ENCODE measurements around the gene HOXB2. TPM values are rescaled to one million over a fixed set of nuclear protein-coding genes. Genes with fewer than 3 reads are reported as not detected.

HOXB2 gene
- total RNA-seq, 1 experiment from 2014 or later = not detected

GRCh38 chr17:48548523-48549280, 3.8 kb upstream of the HOXB2 start:
- H3K36me3 ChIP-seq (ENCODE audit: insufficient read depth, low read length) = no peaks in the 10 kb centered on the region
- no peaks in the 10 kb centered on the region for H3K4me1 ChIP-seq (ENCODE audit: low read length)
- no peak overlapping the region for H3K4me3 ChIP-seq (ENCODE audit: low read length)
- H3K79me2 ChIP-seq (ENCODE audit: low read length) = no peaks in the 10 kb centered on the region
- no peaks in the 10 kb centered on the region for H3K27me3 ChIP-seq (ENCODE audit: low read length)
- no peak overlapping the region for H3K27ac ChIP-seq (ENCODE audit: low read length)
- no peak for DNase-seq
- H3K4me2 ChIP-seq (ENCODE audit: low read depth, low read length, poor library complexity, severe bottlenecking) = no peak overlapping the region
- no peaks in the 10 kb centered on the region for H3K9me3 ChIP-seq (ENCODE audit: low read length)
- no peak overlapping the region for H3K9ac ChIP-seq (ENCODE audit: low read length)
- H2AFZ ChIP-seq (ENCODE audit: low read length) = no peak overlapping the region
- no peaks in the 10 kb centered on the region for H4K20me1 ChIP-seq (ENCODE audit: insufficient read depth, low read depth, low read length)
- H3K9me2 ChIP-seq (replicated peaks; ENCODE audit: insufficient read depth, low read length) = no peaks in the 10 kb centered on the region

GRCh38 chr17:48547808-48548522, 3.1 kb upstream of the HOXB2 start:
- H3K4me1 ChIP-seq (ENCODE audit: low read length) = no peaks in the 10 kb centered on the region
- no peak overlapping the region for H3K27ac ChIP-seq (ENCODE audit: low read length)
- H3K27me3 ChIP-seq (ENCODE audit: low read length) = no peaks in the 10 kb centered on the region
- H3K4me2 ChIP-seq (ENCODE audit: low read depth, low read length, poor library complexity, severe bottlenecking) = no peak overlapping the region
- no peaks in the 10 kb centered on the region for H3K79me2 ChIP-seq (ENCODE audit: low read length)
- no peak for DNase-seq
- H2AFZ ChIP-seq (ENCODE audit: low read length) = no peak overlapping the region
- no peaks in the 10 kb centered on the region for H3K36me3 ChIP-seq (ENCODE audit: insufficient read depth, low read length)
- no peaks in the 10 kb centered on the region for H3K9me3 ChIP-seq (ENCODE audit: low read length)
- no peak overlapping the region for H3K4me3 ChIP-seq (ENCODE audit: low read length)
- no peak overlapping the region for H3K9ac ChIP-seq (ENCODE audit: low read length)
- H4K20me1 ChIP-seq (ENCODE audit: insufficient read depth, low read depth, low read length) = no peaks in the 10 kb centered on the region
- H3K9me2 ChIP-seq (replicated peaks; ENCODE audit: insufficient read depth, low read length) = no peaks in the 10 kb centered on the region

GRCh38 chr17:48546924-48547807, 2.3 kb upstream of the HOXB2 start:
- no peaks in the 10 kb centered on the region for H3K9me2 ChIP-seq (replicated peaks; ENCODE audit: insufficient read depth, low read length)
- no peaks in the 10 kb centered on the region for H3K27me3 ChIP-seq (ENCODE audit: low read length)
- no peak overlapping the region for H3K9ac ChIP-seq (ENCODE audit: low read length)
- H3K4me3 ChIP-seq (ENCODE audit: low read length) = no peak overlapping the region
- H3K79me2 ChIP-seq (ENCODE audit: low read length) = no peaks in the 10 kb centered on the region
- no peaks in the 10 kb centered on the region for H3K4me1 ChIP-seq (ENCODE audit: low read length)
- H4K20me1 ChIP-seq (ENCODE audit: insufficient read depth, low read depth, low read length) = no peaks in the 10 kb centered on the region
- no peaks in the 10 kb centered on the region for H3K9me3 ChIP-seq (ENCODE audit: low read length)
- H2AFZ ChIP-seq (ENCODE audit: low read length) = no peak overlapping the region
- H3K36me3 ChIP-seq (ENCODE audit: insufficient read depth, low read length) = no peaks in the 10 kb centered on the region
- no peak overlapping the region for H3K4me2 ChIP-seq (ENCODE audit: low read depth, low read length, poor library complexity, severe bottlenecking)
- no peak for DNase-seq
- no peak overlapping the region for H3K27ac ChIP-seq (ENCODE audit: low read length)

GRCh38 chr17:48546137-48546923, 1.4 kb upstream of the HOXB2 start:
- H3K4me2 ChIP-seq (ENCODE audit: low read depth, low read length, poor library complexity, severe bottlenecking) = no peak overlapping the region
- DNase-seq = no peak
- no peaks in the 10 kb centered on the region for H3K9me3 ChIP-seq (ENCODE audit: low read length)
- no peaks in the 10 kb centered on the region for H3K79me2 ChIP-seq (ENCODE audit: low read length)
- H3K9me2 ChIP-seq (replicated peaks; ENCODE audit: insufficient read depth, low read length) = no peaks in the 10 kb centered on the region
- no peak overlapping the region for H3K4me3 ChIP-seq (ENCODE audit: low read length)
- no peaks in the 10 kb centered on the region for H3K27me3 ChIP-seq (ENCODE audit: low read length)
- H4K20me1 ChIP-seq (ENCODE audit: insufficient read depth, low read depth, low read length) = no peaks in the 10 kb centered on the region
- no peak overlapping the region for H2AFZ ChIP-seq (ENCODE audit: low read length)
- no peak overlapping the region for H3K9ac ChIP-seq (ENCODE audit: low read length)
- no peak overlapping the region for H3K27ac ChIP-seq (ENCODE audit: low read length)
- H3K36me3 ChIP-seq (ENCODE audit: insufficient read depth, low read length) = no peaks in the 10 kb centered on the region
- no peaks in the 10 kb centered on the region for H3K4me1 ChIP-seq (ENCODE audit: low read length)

DNA sequence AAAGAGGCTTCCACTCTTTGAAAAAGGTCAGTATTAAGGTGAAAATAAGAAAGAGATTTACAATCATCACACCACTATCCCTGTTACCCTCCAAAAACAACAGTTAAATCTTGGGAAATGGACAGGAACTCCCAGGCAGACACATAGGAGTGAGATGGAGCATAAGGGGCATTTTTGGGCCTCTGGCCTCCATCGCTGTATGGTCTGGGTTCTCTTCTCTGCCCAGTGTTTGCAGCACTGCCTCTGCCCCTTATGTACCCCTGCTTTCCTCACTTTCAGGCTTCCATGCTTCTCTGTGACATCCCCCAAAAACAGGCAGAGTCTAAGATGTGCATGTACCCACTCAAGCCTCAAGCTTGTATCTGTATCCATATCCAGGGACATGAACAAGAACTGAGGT, 630 bp upstream of the HOXB2 start:
- H2AFZ ChIP-seq (ENCODE audit: low read length) = no peak overlapping the region
- no peaks in the 10 kb centered on the region for H3K9me3 ChIP-seq (ENCODE audit: low read length)
- no peaks in the 10 kb centered on the region for H3K27me3 ChIP-seq (ENCODE audit: low read length)
- no peaks in the 10 kb centered on the region for H3K79me2 ChIP-seq (ENCODE audit: low read length)
- H3K36me3 ChIP-seq (ENCODE audit: insufficient read depth, low read length) = no peaks in the 10 kb centered on the region
- no peaks in the 10 kb centered on the region for H3K9me2 ChIP-seq (replicated peaks; ENCODE audit: insufficient read depth, low read length)
- no peak overlapping the region for H3K9ac ChIP-seq (ENCODE audit: low read length)
- H3K4me3 ChIP-seq (ENCODE audit: low read length) = no peak overlapping the region
- no peaks in the 10 kb centered on the region for H4K20me1 ChIP-seq (ENCODE audit: insufficient read depth, low read depth, low read length)
- DNase-seq = no peak
- no peak overlapping the region for H3K27ac ChIP-seq (ENCODE audit: low read length)
- H3K4me1 ChIP-seq (ENCODE audit: low read length) = no peaks in the 10 kb centered on the region
- H3K4me2 ChIP-seq (ENCODE audit: low read depth, low read length, poor library complexity, severe bottlenecking) = no peak overlapping the region

DNA sequence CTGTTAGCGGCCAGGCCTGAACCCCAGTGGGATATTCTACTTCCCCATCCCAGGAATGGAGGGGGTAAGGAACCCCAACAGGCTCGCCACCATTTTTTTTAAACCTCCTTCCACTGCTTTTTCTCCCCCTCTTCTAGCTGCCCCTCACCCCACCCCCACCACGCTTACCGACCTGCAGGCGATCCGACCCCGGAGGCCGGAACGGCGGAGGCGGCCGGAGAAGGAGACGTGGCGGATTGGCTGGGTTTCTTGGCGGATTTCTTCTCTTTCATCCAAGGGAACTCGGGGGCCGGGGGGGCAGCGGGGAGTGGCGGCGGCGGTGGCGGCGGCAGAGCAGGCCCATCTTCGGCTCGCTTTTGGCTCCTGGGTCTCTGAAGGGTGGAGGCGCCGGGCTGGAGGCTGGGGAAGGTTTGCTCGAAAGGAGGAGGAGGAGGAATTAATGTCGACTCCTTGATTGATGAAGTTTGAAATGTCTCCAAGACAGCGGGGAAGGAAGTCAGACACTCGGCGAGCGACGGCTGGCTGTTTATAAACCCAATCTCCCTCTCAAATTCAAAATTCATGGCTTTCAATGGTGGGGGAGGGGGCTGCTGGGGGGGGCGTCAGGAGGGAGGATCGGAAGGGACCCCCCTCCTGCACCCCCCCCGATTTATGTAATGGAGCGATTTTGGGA, 424 bp downstream of the HOXB2 start:
- H3K9me3 ChIP-seq (ENCODE audit: low read length) = no peaks in the 10 kb centered on the region
- no peak overlapping the region for H3K4me2 ChIP-seq (ENCODE audit: low read depth, low read length, poor library complexity, severe bottlenecking)
- no peaks in the 10 kb centered on the region for H3K27me3 ChIP-seq (ENCODE audit: low read length)
- DNase-seq = no peak
- no peaks in the 10 kb centered on the region for H3K36me3 ChIP-seq (ENCODE audit: insufficient read depth, low read length)
- H3K9me2 ChIP-seq (replicated peaks; ENCODE audit: insufficient read depth, low read length) = no peaks in the 10 kb centered on the region
- no peak overlapping the region for H2AFZ ChIP-seq (ENCODE audit: low read length)
- H3K9ac ChIP-seq (ENCODE audit: low read length) = no peak overlapping the region
- no peak overlapping the region for H3K4me3 ChIP-seq (ENCODE audit: low read length)
- no peaks in the 10 kb centered on the region for H3K79me2 ChIP-seq (ENCODE audit: low read length)
- H4K20me1 ChIP-seq (ENCODE audit: insufficient read depth, low read depth, low read length) = no peaks in the 10 kb centered on the region
- H3K27ac ChIP-seq (ENCODE audit: low read length) = no peak overlapping the region
- H3K4me1 ChIP-seq (ENCODE audit: low read length) = no peaks in the 10 kb centered on the region

- H3K4me3 ChIP-seq (ENCODE audit: low read length) = no peak overlapping the region
- no peaks in the 10 kb centered on the region for H3K36me3 ChIP-seq (ENCODE audit: insufficient read depth, low read length)
- H3K9me3 ChIP-seq (ENCODE audit: low read length) = no peaks in the 10 kb centered on the region
- no peak for DNase-seq
- no peaks in the 10 kb centered on the region for H3K79me2 ChIP-seq (ENCODE audit: low read length)
- no peaks in the 10 kb centered on the region for H3K9me2 ChIP-seq (replicated peaks; ENCODE audit: insufficient read depth, low read length)
- no peaks in the 10 kb centered on the region for H3K27me3 ChIP-seq (ENCODE audit: low read length)
- no peaks in the 10 kb centered on the region for H3K4me1 ChIP-seq (ENCODE audit: low read length)
- H3K4me2 ChIP-seq (ENCODE audit: low read depth, low read length, poor library complexity, severe bottlenecking) = no peak overlapping the region
- no peak overlapping the region for H3K27ac ChIP-seq (ENCODE audit: low read length)
- no peak overlapping the region for H2AFZ ChIP-seq (ENCODE audit: low read length)
- H3K9ac ChIP-seq (ENCODE audit: low read length) = no peak overlapping the region
- H4K20me1 ChIP-seq (ENCODE audit: insufficient read depth, low read depth, low read length) = no peaks in the 10 kb centered on the region
These were observed 1.0 kb downstream of the HOXB2 start for GRCh38 chr17:48543854-48544348.

All from Karpas-422 (cell line).